ENCODE measurements around the gene PATZ1. TPM values are rescaled to one million over a fixed set of nuclear protein-coding genes. Genes with fewer than 3 reads are reported as not detected.

Gene PATZ1
- total and polyA plus RNA-seq, 7 donors: 3.7 to 21.4 (median 17.4) TPM

DNA sequence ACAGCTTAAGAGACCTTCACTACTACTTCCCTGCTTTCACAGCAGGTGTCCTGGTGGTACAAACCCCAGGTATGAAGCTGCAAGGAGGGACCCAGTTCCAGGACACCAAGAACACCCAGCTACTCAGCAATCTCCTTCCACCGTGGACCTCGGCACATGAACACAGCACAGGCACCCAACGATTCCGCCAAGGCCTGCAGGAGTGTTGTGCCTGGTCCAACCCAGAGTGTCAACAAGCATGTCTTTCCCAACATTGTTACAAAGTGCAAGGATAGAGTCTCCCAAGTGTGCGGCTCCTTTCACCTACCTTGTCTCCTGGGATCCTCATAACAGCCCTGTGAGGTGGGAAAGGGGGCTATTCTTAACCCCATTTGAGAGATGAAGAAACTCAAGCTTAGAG is 11.8 kb downstream of the PATZ1 start:
- Histone ChIP-seq H3K36me3 (peaks cover 21 to 91% (median 41%) of the 10 kb centered on the region in 4 donors), H3K4me3 (no peak overlapping the region), H3K9me3 (no peaks in the 10 kb centered on the region), H3K27me3 (no peaks in the 10 kb centered on the region), H3K4me1 (peaks cover 0 to 9% (median 0%) of the 10 kb centered on the region in 4 donors), H3K27ac (no peak overlapping the region)
- intact Hi-C loops (cut with DNase I): no loop called here
- TF ChIP-seq POLR2A (IDR thresholded peaks at IDR 0.05) (no peak), EP300 (IDR thresholded peaks at IDR 0.05) (no peak), POLR2AphosphoS5 (IDR thresholded peaks at IDR 0.05) (no peak)
- DNase-seq: no peak
- 90 to 94% methylated on average over 5 of the region's 5 CpGs for WGBS, 2 donors

DNA sequence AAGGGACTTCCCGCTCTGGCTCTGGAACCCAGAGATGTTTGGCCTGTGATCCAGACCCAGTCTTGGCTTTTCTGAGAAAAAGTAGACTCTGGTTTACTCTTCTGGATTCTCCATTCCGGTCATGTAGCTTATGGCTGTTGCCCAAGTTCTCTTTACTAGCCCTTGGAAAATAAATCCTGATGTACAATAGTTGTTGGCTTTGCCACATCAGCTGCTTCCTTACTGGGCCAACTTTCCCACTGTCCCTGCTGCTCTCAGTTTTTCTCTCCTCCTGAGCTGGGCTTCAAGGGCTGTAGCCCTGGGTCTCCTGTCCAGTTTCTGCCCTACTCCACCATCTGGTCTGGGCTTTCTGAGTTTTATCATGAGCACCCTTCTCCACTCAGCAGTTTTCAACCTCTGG is 12.5 kb downstream of the PATZ1 start:
- no peaks in the 10 kb centered on the region for H3K27me3 ChIP-seq
- no peak overlapping the region for H3K27ac ChIP-seq
- DNase-seq: no peak
- H3K36me3 ChIP-seq: peaks cover 24 to 91% (median 47%) of the 10 kb centered on the region in 4 donors
- peaks cover 0 to 9% (median 0%) of the 10 kb centered on the region in 4 donors for H3K4me1 ChIP-seq
- TF ChIP-seq POLR2A (IDR thresholded peaks at IDR 0.05): no peak
- no peak for TF ChIP-seq EP300 (IDR thresholded peaks at IDR 0.05)
- TF ChIP-seq, protein P1, sequence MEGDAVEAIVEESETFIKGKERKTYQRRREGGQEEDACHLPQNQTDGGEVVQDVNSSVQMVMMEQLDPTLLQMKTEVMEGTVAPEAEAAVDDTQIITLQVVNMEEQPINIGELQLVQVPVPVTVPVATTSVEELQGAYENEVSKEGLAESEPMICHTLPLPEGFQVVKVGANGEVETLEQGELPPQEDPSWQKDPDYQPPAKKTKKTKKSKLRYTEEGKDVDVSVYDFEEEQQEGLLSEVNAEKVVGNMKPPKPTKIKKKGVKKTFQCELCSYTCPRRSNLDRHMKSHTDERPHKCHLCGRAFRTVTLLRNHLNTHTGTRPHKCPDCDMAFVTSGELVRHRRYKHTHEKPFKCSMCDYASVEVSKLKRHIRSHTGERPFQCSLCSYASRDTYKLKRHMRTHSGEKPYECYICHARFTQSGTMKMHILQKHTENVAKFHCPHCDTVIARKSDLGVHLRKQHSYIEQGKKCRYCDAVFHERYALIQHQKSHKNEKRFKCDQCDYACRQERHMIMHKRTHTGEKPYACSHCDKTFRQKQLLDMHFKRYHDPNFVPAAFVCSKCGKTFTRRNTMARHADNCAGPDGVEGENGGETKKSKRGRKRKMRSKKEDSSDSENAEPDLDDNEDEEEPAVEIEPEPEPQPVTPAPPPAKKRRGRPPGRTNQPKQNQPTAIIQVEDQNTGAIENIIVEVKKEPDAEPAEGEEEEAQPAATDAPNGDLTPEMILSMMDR (IDR thresholded peaks at IDR 0.05): no peak
- no peak for TF ChIP-seq POLR2AphosphoS5 (IDR thresholded peaks at IDR 0.05)
- no peaks in the 10 kb centered on the region for H3K9me3 ChIP-seq
- no peak overlapping the region for H3K4me3 ChIP-seq
- intact Hi-C loops (cut with DNase I): no loop called here
- WGBS, 2 donors: 86 to 93% methylated on average over 2 of the region's 2 CpGs

DNA sequence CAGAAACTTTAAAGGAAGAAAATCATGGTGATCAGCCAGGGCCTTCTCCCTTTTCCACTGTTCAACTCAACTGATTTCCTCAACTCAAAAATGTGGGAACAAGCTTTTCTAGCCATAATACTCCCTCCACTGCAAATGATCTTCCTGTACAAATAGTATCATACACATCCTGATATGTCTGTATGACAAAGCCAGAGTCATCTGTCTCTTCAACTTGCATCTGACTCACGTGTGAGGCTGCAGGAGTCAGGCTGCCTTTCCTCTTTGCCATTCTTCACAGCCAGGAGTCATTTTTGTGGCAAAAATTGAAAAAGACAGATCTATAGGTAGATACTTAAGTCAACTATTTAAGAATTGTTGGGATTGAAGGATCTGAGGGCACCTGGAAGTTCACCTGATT is 13.3 kb downstream of the PATZ1 start:
- Histone ChIP-seq H3K4me3 (no peak overlapping the region), H3K27me3 (no peaks in the 10 kb centered on the region), H3K27ac (no peak overlapping the region), H3K4me1 (peaks cover 0 to 9% (median 0%) of the 10 kb centered on the region in 4 donors), H3K9me3 (no peaks in the 10 kb centered on the region), H3K36me3 (peaks cover 27 to 91% (median 52%) of the 10 kb centered on the region in 4 donors)
- intact Hi-C loops (cut with DNase I): no loop called here
- 82% methylated on average over 1 of the region's 1 CpG for WGBS, 2 donors
- no peak for DNase-seq
- TF ChIP-seq POLR2AphosphoS5 (IDR thresholded peaks at IDR 0.05) (no peak), POLR2A (IDR thresholded peaks at IDR 0.05) (no peak), EP300 (IDR thresholded peaks at IDR 0.05) (no peak)
- TF ChIP-seq, protein P1 (IDR thresholded peaks at IDR 0.05): no peak

DNA sequence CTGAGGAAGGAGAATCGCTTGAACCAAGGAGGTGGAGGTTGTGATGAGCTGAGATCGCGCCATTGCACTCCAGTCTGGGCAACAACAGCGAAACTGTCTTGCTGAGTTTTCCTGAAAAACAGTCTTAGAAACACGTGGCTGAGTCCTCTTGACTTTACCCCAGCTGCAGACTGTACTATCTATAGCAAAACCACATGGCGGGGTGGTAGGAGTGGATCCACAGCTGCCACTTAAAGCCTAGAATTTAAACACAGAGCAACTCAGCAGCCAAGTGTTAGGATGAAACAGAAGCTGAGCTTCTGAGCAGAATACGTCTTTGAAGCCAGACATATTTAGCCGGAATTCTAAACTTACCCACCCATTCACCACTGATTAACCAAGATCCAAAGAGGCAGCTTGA is 14.1 kb downstream of the PATZ1 start:
- DNase-seq: no peak
- intact Hi-C loops (cut with DNase I): no loop called here
- Histone ChIP-seq H3K9me3 (no peaks in the 10 kb centered on the region), H3K36me3 (peaks cover 27 to 92% (median 54%) of the 10 kb centered on the region in 4 donors), H3K4me1 (peaks cover 0 to 9% (median 0%) of the 10 kb centered on the region in 4 donors), H3K27ac (no peak overlapping the region), H3K27me3 (no peaks in the 10 kb centered on the region), H3K4me3 (no peak overlapping the region)
- TF ChIP-seq, protein P1 (IDR thresholded peaks at IDR 0.05): no peak
- TF ChIP-seq POLR2AphosphoS5 (IDR thresholded peaks at IDR 0.05) (no peak), EP300 (IDR thresholded peaks at IDR 0.05) (no peak), POLR2A (IDR thresholded peaks at IDR 0.05) (no peak)
- WGBS, 2 donors: 86 to 90% methylated on average over 8 of the region's 8 CpGs

DNA sequence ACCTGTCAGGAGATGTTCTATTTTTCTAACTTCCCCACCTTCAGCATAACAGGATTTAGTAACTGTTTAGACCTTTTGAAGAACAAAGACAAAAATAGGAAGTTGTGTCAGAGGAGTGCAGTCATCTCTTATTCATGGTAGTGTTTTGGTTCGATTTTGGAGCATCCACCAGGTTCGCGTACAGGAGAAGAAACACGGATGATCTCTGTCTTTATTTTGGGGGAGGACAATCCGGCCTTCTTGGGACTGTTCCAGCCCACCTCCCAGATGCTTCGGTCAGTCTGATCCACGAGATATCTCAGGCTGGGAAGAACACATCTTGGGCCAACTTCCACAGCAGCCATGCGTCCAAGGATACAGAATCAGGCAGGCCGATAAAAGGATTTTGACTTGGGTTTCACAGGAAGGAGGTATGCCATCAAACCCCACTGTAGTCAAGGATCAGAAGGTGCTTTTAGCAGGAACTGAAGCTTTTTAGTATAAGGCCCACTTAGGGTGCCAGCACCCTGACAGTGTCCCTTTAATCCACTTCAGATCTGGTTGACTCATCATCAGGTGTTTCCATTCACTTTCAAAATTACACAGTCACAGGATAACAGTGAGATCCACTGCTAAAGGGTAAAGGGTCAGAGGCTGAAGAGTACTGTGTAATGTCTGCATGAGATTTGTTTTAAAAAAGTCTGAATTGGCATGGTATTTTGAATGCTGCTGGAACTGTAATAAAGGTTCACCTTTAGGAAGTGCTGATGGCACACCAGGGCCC is 16.5 kb downstream of the PATZ1 start:
- H3K27ac ChIP-seq: no peak overlapping the region
- DNase-seq: no peak
- intact Hi-C loops (cut with DNase I): no loop called here

More for the DNA sequence above, 16.5 kb downstream of the PATZ1 start:
- H3K9me3 ChIP-seq: no peaks in the 10 kb centered on the region
- peaks cover 17 to 98% (median 58%) of the 10 kb centered on the region in 4 donors for H3K36me3 ChIP-seq
- no peaks in the 10 kb centered on the region for H3K27me3 ChIP-seq
- WGBS, 2 donors: 91% methylated on average over 9 of the region's 9 CpGs
- H3K4me1 ChIP-seq: peaks cover 0 to 8% (median 0%) of the 10 kb centered on the region in 4 donors
- TF ChIP-seq, protein P1 (IDR thresholded peaks at IDR 0.05): no peak
- TF ChIP-seq POLR2AphosphoS5 (IDR thresholded peaks at IDR 0.05): no peak
- no peak for TF ChIP-seq EP300 (IDR thresholded peaks at IDR 0.05)
- TF ChIP-seq POLR2A (IDR thresholded peaks at IDR 0.05): no peak
- no peak overlapping the region for H3K4me3 ChIP-seq
